Mammary epithelial cell (primary cell): ENCODE measurements around the gene NEUROD4.

Experiments
- EZH2 ChIP-seq: IDR thresholded peaks from 2 replicates; pipeline ENCODE4 v1.6.1; 2012; ENCODE audit warnings: low read length, inconsistent platforms, borderline replicate concordance
- TF ChIP-seq, protein P1 (sequence below), 2 donors: IDR thresholded peaks in 1 of 2; conservative IDR thresholded peaks in 1 of 2; 2 replicates each; pipeline ENCODE4 v1.5.1; 2011 to 2012; ENCODE audit warnings: inconsistent platforms in 2 of 2, low read length in 2 of 2, mild to moderate bottlenecking in 2 of 2, control low read depth in 1 of 2, low read depth in 1 of 2; ENCODE audit not compliant: insufficient read depth in 1 of 2; ENCODE audit errors: extremely low read depth in 1 of 2

DNA sequence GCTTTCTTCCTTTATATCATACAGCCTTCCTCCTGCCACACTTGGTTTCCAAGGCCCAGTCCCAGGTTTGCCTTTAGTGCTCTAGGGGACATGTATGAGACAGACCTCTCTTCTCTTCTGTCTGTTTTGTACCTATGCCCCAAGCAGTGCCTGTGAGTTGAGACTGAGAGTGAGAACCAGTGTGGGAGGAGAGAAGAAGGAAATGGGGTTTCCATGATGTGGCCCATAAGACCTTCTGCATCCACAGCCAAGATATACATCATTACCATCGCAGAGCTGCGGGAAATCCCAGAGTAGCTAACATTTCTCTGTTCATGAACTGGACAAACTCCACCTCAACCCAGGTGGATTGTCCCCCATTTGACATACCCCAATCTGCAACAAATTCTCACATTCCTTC, 38.0 kb upstream of the NEUROD4 start:
- TF ChIP-seq, protein P1, sequence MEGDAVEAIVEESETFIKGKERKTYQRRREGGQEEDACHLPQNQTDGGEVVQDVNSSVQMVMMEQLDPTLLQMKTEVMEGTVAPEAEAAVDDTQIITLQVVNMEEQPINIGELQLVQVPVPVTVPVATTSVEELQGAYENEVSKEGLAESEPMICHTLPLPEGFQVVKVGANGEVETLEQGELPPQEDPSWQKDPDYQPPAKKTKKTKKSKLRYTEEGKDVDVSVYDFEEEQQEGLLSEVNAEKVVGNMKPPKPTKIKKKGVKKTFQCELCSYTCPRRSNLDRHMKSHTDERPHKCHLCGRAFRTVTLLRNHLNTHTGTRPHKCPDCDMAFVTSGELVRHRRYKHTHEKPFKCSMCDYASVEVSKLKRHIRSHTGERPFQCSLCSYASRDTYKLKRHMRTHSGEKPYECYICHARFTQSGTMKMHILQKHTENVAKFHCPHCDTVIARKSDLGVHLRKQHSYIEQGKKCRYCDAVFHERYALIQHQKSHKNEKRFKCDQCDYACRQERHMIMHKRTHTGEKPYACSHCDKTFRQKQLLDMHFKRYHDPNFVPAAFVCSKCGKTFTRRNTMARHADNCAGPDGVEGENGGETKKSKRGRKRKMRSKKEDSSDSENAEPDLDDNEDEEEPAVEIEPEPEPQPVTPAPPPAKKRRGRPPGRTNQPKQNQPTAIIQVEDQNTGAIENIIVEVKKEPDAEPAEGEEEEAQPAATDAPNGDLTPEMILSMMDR (conservative IDR thresholded peaks at IDR 0.05 in 1 of 2, IDR thresholded peaks at IDR 0.05 in 1 of 2; ENCODE audit: extremely low read depth in 1 of 2, insufficient read depth in 1 of 2, low read depth in 1 of 2, low read length in 2 of 2): no peak
- TF ChIP-seq EZH2: no peak
